HUDEP-2 (cell line): ENCODE data around the gene TM9SF1.

Experiments used
- DNase-seq, 76 experiments: peaks; one replicate each; lab custom pipeline; 2025; ENCODE audit not compliant: unreplicated experiment in 76 of 76; lab: John Stamatoyannopoulos, UW

TM9SF1 gene

GRCh38 chr14:24195186-24196070 lies at the start of gene TM9SF1:
Gene TM9SF1 (minus strand): TSS chr14:24195441. CDS start chr14:24195019, 422 bp downstream.
- DNase-seq = peak in 75 of 76 experiments; percentile 22 to 95 (median 73)

- DNase-seq = peak in 1 of 76 experiments; percentile 47
These were observed 48.1 kb upstream of the TM9SF1 start for GRCh38 chr14:24243336-24243836.

- peak in 68 of 76 experiments; percentile 71 to 98 (median 91) for DNase-seq
These were observed 46.7 kb upstream of the TM9SF1 start for GRCh38 chr14:24241829-24242443.

- DNase-seq = no peak
These were observed 45.1 kb upstream of the TM9SF1 start for GRCh38 chr14:24240110-24240918.

DNA sequence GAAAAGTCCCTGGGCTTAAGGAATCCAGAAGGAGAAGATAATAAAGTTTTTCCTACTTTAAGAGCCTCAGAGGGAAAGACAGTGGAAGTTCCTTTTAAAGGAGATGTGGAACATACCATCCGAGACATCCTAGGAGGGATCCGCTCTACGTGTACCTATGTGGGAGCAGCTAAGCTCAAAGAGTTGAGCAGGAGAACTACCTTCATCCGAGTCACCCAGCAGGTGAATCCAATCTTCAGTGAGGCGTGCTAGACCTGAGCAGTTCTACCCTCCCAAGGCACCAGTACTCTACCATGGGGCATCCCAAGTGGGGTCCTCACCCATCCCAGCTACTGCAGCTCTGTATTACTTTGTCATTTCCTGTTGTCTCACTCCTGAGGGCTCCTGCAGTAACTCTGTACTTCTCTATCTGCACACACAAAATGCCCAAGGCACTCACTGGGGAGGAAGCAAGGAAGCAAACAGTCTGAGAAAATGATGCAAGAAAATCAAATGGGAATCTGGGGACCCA lies 43.3 kb upstream of the TM9SF1 start:
- DNase-seq = no peak

DNA sequence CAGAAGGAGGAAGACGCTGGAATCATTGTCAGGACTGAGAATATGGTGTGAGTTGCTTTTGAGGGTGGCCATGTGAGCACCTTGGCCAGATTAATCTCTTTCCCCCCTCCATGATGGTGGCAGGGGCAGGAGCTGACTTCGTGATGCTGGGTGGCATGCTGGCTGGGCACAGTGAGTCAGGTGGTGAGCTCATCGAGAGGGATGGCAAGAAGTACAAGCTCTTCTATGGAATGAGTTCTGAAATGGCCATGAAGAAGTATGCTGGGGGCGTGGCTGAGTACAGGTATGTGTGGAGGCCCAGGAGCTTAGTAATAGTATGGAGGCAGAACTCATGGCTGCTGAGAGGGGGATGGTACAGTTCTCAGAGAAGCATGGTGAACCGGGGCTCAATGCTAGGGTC lies 42.9 kb upstream of the TM9SF1 start:
- DNase-seq = no peak

DNA sequence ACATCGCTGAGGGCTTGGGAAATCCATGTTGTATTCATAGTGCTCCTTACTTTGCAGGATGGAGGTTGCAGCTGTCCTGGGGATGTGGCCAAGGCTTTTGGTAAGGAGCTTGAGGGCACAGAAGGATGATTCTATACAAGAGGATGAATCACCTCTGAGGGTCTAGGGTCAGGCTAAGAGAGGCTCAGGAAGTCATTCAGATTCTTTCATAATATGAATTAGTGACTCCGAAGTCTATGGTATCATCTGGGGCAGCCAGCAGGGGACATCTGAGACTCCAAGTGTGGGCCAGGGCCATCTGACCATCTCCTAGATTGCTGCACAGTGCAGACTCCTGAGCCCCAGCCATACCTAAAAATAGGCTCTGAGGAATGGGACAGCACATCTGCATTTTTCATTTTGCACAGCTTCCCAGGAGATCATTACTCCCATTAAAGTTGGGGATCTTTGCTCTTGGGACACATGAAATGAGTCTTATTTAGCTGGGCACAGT lies 42.3 kb upstream of the TM9SF1 start:
- DNase-seq = no peak

DNA sequence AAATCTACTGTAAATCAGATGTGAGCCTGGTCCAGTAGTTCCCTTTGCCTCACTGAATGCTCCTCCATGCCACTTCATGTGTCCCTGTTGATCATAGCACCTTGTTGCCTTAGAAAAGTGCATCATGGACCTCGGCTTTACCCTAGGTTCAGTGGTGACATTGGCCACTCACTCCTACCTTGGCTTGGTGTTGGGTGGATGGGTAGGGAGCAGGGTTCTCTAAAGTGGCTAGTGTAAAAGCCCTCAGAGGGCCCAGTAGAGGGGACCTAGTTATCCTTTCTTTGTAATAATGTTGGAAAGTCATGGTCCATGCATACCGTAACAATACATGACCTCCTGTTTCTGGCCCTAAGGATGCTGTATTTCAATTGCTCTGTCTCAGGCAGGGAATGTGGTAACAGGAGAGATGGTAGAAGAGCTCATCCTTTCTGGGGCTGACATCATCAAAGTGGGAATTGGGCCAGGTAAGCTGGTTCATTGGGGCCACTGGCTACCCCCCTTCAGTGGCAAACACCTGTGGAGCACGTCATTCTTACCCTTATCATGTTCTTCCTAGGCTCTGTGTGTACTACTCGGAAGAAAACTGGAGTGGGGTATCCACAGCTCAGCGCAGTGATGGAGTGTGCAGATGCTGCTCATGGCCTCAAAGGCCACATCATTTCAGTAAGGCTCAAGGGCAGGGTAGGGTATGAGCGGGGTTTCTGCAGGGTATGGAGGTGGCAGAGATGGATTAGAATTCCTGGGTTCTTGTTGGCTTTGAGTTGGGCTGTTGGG lies 41.6 kb upstream of the TM9SF1 start:
- no peak for DNase-seq

DNA sequence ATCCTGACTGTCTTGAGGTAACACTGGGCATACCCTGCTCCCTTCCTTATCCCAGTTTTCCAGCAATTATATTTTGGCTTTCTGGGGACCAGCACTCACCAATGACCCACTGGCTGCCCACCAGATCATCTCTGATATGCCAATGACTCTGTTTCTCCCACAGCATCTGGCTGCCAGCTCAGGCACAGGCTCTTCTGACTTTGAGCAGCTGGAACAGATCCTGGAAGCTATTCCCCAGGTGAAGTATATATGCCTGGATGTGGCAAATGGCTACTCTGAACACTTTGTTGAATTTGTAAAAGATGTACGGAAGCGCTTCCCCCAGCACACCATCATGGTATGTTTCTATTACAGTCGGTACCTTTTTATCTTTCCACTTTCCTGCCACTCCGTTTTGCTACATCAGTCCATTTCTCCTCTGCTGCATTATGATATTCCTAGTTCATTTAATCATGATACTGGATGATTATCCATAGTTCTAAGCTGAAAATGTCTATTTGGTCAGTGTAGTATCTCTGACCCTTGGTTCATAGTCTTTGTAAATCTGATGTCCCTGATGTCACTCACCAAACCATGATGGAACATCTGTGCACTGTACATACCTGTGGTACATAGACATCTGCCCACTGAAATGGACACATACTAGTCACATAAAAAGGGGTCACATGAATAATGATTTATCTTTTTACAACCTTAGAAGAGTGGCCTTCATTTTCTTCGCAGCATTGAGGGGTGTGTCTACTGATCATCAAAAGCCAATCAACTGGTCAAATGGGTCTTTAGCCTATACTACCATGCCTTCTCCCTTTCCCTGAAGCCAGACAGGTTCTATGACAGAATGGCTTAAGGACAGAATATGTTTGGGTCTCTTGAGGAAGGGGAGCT lies 40.8 kb upstream of the TM9SF1 start:
- no peak for DNase-seq

DNA sequence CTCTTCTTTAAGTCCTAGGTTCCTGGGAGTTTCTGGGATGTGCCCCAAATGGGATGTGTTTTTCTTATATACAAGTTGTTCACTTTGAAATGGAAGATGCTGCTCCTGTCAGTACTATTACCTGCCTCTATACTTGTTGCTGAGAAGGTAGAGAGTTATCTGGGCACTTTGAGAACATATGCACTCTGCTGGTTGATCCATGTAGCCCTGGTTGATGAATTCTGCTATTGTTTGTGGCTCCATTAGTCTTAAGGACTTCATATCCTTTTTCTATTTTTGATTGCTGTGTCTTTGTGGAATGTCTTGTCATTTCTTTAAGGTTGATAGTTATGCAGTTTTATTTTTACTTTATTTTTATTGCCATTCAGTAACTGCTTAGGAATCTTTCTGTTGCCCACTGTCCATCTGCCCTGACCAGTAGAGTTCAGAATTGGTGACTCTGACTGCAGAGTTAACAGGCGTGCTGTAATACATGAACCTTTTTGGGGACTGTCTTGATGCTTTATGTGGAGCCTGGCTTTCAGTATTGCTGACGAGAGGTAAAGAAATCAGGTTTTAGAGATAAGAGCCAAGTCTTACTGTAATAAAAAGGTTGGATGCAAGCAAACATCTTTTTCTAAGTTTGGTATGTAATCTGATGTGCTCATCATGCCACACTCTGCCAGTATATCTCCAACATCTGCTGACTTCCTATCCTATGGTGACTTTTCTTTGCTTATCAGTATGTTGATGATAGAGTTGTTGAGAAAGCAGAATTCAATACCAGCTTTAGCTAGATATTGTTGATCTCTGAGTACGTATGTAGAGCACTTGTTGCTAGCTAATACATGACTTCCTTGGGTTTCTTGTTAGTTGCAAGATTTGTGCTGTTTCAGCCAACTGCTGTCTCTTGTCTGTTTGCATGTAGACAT lies 39.1 kb upstream of the TM9SF1 start:
- no peak for DNase-seq

DNA sequence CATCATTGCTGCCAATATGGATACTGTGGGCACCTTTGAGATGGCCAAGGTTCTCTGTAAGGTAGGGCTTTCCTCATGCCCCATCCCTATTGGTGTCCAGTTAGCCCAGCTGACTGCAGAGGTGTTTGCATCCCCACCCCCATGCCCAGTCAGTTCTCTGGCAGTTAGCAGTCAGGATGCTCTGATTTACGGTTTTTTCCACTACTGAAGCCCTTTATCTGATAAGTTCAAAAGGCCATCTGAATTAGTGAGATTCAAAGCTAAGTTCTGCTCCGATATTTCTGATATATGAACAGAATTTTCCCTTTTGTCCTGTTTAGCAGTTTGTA lies 38.3 kb upstream of the TM9SF1 start:
- DNase-seq = peak in 10 of 76 experiments; percentile 1 to 43 (median 10)

DNA sequence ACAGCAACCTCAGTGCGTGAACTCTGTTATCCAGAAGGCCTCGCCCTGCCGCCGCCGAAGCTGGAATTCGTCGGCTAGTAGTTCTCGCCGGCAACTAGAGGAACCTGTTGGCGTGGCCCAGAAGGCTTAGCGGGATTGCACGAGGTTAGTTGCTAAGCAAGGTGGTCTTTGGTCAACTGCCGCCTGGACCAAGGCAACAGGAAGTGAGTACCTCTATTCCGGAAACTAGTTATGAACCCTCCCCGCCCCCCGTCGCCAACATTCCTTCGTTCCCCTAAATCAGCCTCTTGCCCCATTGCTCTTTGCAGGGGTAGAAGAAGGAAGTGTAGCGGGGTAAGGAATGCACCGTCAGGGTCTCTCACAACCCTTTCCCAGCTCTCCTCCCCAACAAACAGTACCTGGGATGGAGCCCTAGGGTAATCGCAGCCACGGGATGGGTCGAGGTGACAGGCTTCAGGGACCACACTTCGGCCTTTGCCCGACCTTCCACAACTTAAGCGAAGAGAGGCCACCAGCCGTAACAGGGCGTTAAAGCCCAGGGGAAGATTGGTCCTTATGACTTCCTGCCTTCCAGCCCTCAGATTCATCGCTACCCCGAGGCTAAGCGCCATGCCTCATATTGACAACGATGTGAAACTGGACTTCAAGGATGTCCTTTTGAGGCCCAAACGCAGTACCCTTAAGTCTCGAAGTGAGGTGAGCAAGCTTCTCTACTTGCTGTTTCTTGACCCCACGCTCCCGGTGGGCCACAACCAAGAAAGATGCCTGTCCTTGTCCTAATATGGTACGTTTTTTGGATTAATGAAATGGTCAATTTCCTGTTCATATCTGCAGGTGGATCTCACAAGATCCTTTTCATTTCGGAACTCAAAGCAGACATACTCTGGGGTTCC lies 37.6 kb upstream of the TM9SF1 start, which contains the start of gene GMPR2:
GMPR2 (plus strand) TSS at position 285 of the 893 bp plus-strand sequence; CDS start at position 610, 325 bp downstream.
- DNase-seq = peak in 21 of 76 experiments; percentile 40 to 77 (median 56)

DNA sequence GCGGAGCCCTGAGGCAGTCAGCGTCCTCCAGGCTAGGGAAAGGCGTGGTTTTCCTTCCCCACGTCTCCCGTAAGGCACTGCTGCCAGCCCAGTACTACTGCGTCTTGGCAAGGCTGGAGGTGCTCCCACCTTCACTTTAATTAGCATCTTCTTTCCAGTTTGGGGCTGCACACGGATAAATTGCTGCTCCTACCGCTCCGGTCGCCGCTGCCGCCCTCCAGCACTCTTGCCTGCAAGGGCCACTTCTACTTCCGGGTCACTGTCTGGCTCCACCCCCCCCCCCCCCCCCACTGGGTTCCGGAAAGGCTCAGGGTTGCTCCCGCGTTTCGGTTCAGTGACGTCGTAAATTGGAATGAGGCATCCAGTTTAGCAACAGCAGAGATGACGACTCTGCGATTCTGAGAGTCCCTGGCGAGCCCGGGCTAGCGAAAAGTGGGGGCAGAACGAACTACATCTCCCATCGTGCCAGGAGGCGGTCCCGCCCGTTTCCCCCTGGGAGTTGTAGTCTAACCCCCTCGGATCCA lies 36.9 kb upstream of the TM9SF1 start, which contains the start of gene NEDD8:
NEDD8 (minus strand) TSS at position 247 of the 524 bp plus-strand sequence; CDS start at position 147, 100 bp downstream.
- DNase-seq = peak in 73 of 76 experiments; percentile 41 to 93 (median 76)

GRCh38 chr14:24231263-24232120 lies 36.3 kb upstream of the TM9SF1 start:
- peak in 4 of 76 experiments; percentile 8 to 48 (median 12) for DNase-seq

DNA sequence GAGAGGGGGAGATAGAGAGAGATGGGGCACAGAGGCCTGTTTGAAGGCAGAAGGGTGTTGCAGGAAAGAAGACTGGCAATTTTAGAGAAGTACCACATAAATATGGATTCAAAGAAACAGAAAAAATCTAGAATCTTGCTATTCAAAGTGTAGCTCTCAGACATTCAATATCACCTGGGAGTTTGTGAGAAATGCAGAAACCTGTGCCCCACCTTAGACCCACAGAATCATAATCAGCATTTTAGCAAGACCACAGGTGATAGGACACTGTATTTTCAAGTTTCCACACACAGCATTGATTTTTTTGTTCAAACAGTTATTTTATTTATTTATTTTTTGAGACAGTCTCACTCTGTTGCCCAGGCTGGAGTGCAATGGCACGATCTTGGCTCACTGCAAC lies 33.7 kb upstream of the TM9SF1 start:
- no peak for DNase-seq
